K562 treated with DMSO at 1 percent for 12 hours (cell line): Measurements from ENCODE around the gene THOC7. TPM values are rescaled to one million over a fixed set of nuclear protein-coding genes. Genes with fewer than 3 reads are reported as not detected.

ENCODE experiments used
- total RNA-seq: library from RNA; unstranded; fragments of 300-600 nt; gene quantifications from 2 replicates; pipeline ENCODE4 v1.2.3, GENCODE V29; 2022; ENCODE audit not compliant: insufficient read depth

The THOC7 gene
- total RNA-seq: 34.4 and 43.8 TPM in 2 replicates

DNA sequence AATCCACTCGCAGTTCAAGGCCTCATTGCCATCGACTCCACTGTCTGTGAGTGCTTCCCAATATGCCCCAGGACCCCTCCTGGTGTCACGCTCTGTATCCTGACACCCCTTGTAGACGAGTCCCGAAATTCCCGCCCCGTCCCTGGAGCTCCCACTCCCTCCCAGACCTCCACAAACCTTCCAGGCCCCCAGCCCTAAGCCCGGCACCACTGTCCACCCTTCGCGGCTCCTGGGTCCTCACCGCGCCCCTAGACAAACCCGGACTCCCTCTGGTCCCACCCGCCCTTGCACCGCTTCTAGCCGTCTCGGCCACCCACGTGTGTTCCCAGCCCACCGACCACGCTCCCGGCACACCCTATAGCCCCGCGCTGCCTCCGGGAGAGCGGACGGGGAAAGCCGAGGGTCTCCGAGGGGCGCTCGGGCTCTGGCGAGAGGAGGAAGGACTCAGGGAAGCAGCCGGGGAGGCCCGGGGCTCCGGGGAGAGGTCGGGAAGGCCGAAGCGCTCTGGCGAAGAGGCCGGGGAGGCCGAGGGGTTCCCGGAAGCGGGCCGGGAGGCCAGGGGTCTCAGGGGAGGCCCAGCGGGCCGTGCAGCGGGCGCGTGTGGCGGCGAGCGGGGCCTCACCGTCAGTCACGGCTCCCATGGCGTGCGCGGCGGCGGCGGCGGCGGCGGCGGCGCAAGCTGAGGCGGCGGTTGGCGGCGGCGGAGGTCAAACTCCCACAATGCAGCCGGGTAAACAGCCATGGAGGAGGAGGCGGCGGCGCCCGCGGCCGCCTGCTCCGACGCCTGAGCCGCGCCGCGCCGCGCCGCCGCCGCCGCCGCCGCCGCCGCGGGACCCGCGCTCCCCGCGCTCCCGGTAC, at the start of gene THOC7, which contains the start of gene ATXN7:
Gene THOC7, minus strand, starts transcription at position 656 of the 858 bp plus-strand sequence. Its CDS starts 15 bp downstream, at position 641.
Gene ATXN7, plus strand, starts transcription at position 718 of the 858 bp plus-strand sequence. CDS start 48,732 bp downstream, outside the sequence.

DNA sequence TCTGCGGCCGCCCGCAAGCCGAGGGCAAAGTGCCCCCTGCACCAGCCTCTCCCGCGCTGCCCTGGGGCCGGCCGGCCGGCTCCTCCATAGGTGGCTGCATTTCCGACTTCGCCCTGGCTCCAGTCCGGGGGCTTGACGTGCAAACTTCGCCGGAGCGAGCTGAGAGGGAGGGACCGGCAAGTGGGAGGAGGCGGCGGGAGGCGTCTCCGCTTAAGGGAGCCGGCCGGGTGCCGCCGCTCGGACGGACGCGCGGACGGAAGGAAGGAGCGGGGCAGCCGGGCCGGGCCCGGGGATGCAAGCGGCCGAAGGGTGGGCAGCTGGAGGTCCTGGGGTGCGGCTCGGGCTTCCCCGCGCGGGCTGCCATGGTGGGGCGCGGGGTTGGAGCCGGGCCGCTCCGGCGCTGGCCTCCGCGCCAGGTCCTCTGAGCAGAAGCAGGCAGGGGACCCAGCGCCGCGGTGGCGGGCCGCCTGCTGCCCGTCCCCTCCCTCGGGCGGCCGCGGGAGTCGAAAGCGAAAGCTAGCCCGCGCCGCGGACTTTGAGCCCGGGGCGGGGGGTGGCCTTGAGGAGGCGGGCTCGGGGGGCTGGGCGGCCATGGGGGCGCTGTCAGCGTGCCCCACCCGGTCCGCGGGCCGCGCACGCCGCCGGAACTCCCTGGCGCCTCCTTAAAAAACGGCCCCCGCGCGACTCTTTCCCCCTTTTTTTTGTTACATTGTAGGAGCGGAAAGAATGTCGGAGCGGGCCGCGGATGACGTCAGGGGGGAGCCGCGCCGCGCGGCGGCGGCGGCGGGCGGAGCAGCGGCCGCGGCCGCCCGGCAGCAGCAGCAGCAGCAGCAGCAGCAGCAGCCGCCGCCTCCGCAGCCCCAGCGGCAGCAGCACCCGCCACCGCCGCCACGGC, 48.5 kb upstream of the THOC7 start, which contains the start of gene SCAANT1:
Gene SCAANT1, minus strand, starts transcription at position 511 of the 895 bp plus-strand sequence.

DNA sequence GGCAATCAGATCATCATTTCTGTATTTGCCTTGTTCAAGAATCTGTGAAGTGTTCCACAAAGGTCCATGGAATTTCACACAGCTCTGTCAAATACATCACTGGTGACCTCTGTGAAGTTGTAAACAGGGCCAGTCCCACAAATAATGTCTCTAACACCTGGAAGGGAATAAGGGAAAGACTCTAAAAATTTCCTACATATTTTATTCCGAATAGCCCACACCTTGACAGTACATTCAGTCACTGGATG, 44.5 kb downstream of the THOC7 start, which contains the start of gene C3orf49:
Gene C3orf49, plus strand, starts transcription at position 149 of the 248 bp plus-strand sequence. CDS start 173 bp downstream, outside the sequence.

Other genes with a start within 250 kb of the THOC7 start
- gene SNTN, start 211.1 kb downstream of the THOC7 start, total RNA-seq: not detected in 2 replicates
- not detected in 2 replicates for gene C3orf49, start 44.5 kb downstream of the THOC7 start, total RNA-seq
- gene ATXN7, start 62 bp upstream of the THOC7 start, total RNA-seq: 3.2 TPM in 1 of 2 replicates, not detected in the other
- not detected in 2 replicates for gene SCAANT1, start 48.6 kb upstream of the THOC7 start, total RNA-seq
- gene PSMD6, start 159.7 kb upstream of the THOC7 start, total RNA-seq: 61.7 and 93.7 TPM in 2 replicates